Lower leg skin (tissue), 4 donors: Measurements from ENCODE around the gene TAS2R8. TPM values are rescaled to one million over a fixed set of nuclear protein-coding genes. Genes with fewer than 3 reads are reported as not detected.
A peak's percentile ranks its signal among the peaks of the same experiment; 100 is the strongest.

Source experiments
- DNase-seq, 2 donors: peaks; one replicate each; pipeline ENCODE4 v3.0.0-alpha.2; 2019; ENCODE audit warnings: low spot score in 2 of 2
- H3K4me3 ChIP-seq: fragments of 200-600 bp; sonication (generic); 2 replicates; pipeline ENCODE4 v1.5.1; 2017; ENCODE audit warnings: mild to moderate bottlenecking, low read depth; ENCODE audit not compliant: poor library complexity, severe bottlenecking
- CTCF ChIP-seq, 3 donors: fragments of 450-650 bp; IDR thresholded peaks; one replicate each; pipeline ENCODE4 v1.5.1; 2016; ENCODE audit warnings: antibody characterized with exemption in 3 of 3, mild to moderate bottlenecking in 3 of 3, moderate library complexity in 2 of 3
- POLR2A ChIP-seq, 2 donors: fragments of 450-650 bp; IDR thresholded peaks; one replicate each; pipeline ENCODE4 v1.6.1; 2016 to 2017; ENCODE audit warnings: antibody characterized with exemption in 2 of 2, mild to moderate bottlenecking in 1 of 2, moderate library complexity in 1 of 2
- WGBS, 2 donors: methylation state at CpG; one replicate each; pipeline ENCODE4 v1.1.5; 2018; 5-methylcytosine and 5-hydroxymethylcytosine counted together
- intact Hi-C: fragments of 100-400 bp; cut with DNase I; formaldehyde crosslinking; loops from one replicate; pipeline ENCODE4 v1.15.0; 2023; ENCODE audit warnings: low total_unique reads
- total RNA-seq, 4 donors: library from RNA; depleted of rRNA; stranded (reverse); fragments of >200 nt; gene quantifications; one replicate each; pipeline ENCODE4 v1.1.0, GENCODE V29; 2016

The TAS2R8 gene
- total RNA-seq, 4 donors from 2014 or later: not detected

GRCh38 chr12:10783252-10783651 lies 23.8 kb downstream of the TAS2R8 start:
- intact Hi-C loops: no loop called here
- TF ChIP-seq POLR2A (IDR thresholded peaks at IDR 0.05) (no peak), CTCF (IDR thresholded peaks at IDR 0.05) (no peak)

GRCh38 chr12:10779103-10779502 lies 28.0 kb downstream of the TAS2R8 start:
- no peak for DNase-seq
- no peak overlapping the region for H3K4me3 ChIP-seq
- 84 to 85% methylated on average over 2 of the region's 2 CpGs for WGBS, 2 donors
- intact Hi-C loops: loop anchor here (5.0 kb wide), 1 partner anchor 418 kb away; no protein-coding TSS in a partner anchor
- TF ChIP-seq CTCF (IDR thresholded peaks at IDR 0.05) (no peak), POLR2A (IDR thresholded peaks at IDR 0.05) (no peak)

More at GRCh38 chr12:10783252-10783651, 23.8 kb downstream of the TAS2R8 start:
- no peak overlapping the region for H3K4me3 ChIP-seq
- DNase-seq: no peak
- 36 to 38% methylated on average over 5 of the region's 5 CpGs for WGBS, 2 donors

- 0% methylated on average over 1 of the region's 1 CpG for WGBS, 2 donors
- intact Hi-C loops: loop anchor here (5.0 kb wide), 1 partner anchor 716 kb away; no protein-coding TSS in a partner anchor
- no peak for TF ChIP-seq POLR2A (IDR thresholded peaks at IDR 0.05)
- TF ChIP-seq CTCF (IDR thresholded peaks at IDR 0.05): peak in 1 of 3 donors; percentile 32
- H3K4me3 ChIP-seq: no peak overlapping the region
- DNase-seq: no peak
Observed at GRCh38 chr12:10771132-10771733, 35.9 kb downstream of the TAS2R8 start.

GRCh38 chr12:10759657-10760056 lies 47.4 kb downstream of the TAS2R8 start:
- no peak overlapping the region for H3K4me3 ChIP-seq
- TF ChIP-seq POLR2A (IDR thresholded peaks at IDR 0.05) (no peak), CTCF (IDR thresholded peaks at IDR 0.05) (no peak)
- intact Hi-C loops: no loop called here
- 22 to 39% methylated on average over 2 of the region's 2 CpGs for WGBS, 2 donors
- no peak for DNase-seq

- no peak for TF ChIP-seq POLR2A (IDR thresholded peaks at IDR 0.05)
- TF ChIP-seq CTCF (IDR thresholded peaks at IDR 0.05): no peak
- WGBS, 2 donors: 82 to 89% methylated on average over 4 of the region's 4 CpGs
- no peak overlapping the region for H3K4me3 ChIP-seq
- intact Hi-C loops: no loop called here
- DNase-seq: no peak
Observed at GRCh38 chr12:10756194-10756593, 50.9 kb downstream of the TAS2R8 start.

Other genes starting within 250 kb of the TAS2R8 start
- gene MAGOHB, start 193.7 kb downstream of the TAS2R8 start, total RNA-seq: 10 to 100 TPM in 3 of 4 donors, 1 to 10 TPM in 1; 9.5 to 61.3 (median 16.9) TPM
- 1 to 10 TPM; 2.0 to 2.5 (median 2.2) TPM for gene STYK1, start 133.2 kb downstream of the TAS2R8 start, total RNA-seq
- 100 to 1,000 TPM; 544 to 987 (median 637) TPM for gene YBX3, start 84.0 kb downstream of the TAS2R8 start, total RNA-seq
- gene TAS2R7, start 4.7 kb downstream of the TAS2R8 start, total RNA-seq: not detected
- not detected for gene TAS2R9, start 2.9 kb upstream of the TAS2R8 start, total RNA-seq
- gene TAS2R10, start 19.1 kb upstream of the TAS2R8 start, total RNA-seq: under 1 TPM in 1 of 4 donors, not detected in 3; 0.32 TPM
- gene PRR4, start 42.2 kb upstream of the TAS2R8 start, total RNA-seq: 100 to 1,000 TPM in 1 of 4 donors, 10 to 100 TPM in 3; 33.5 to 101 (median 70.5) TPM
- gene PRH1, start 77.0 kb upstream of the TAS2R8 start, total RNA-seq: 1 to 10 TPM in 2 of 4 donors, under 1 TPM in 1, not detected in 1; 0.95 to 7.8 (median 5.5) TPM
- gene TAS2R13, start 102.3 kb upstream of the TAS2R8 start, total RNA-seq: 1 to 10 TPM in 1 of 4 donors, under 1 TPM in 3; 0.26 to 1.1 (median 0.73) TPM
- not detected for gene PRH2, start 122.0 kb upstream of the TAS2R8 start, total RNA-seq
- gene TAS2R14, start 132.0 kb upstream of the TAS2R8 start, total RNA-seq: 1 to 10 TPM in 1 of 4 donors, under 1 TPM in 3; 0.49 to 1.3 (median 0.73) TPM
- gene TAS2R50, start 179.6 kb upstream of the TAS2R8 start, total RNA-seq: under 1 TPM in 2 of 4 donors, not detected in 2; 0.30 to 0.42 TPM
- 1 to 10 TPM in 1 of 4 donors, under 1 TPM in 3; 0.34 to 1.4 (median 0.66) TPM for gene TAS2R20, start 191.0 kb upstream of the TAS2R8 start, total RNA-seq
- gene TAS2R19, start 215.3 kb upstream of the TAS2R8 start, total RNA-seq: 1 to 10 TPM in 2 of 4 donors, under 1 TPM in 2; 0.34 to 7.0 (median 1.5) TPM
- 1 to 10 TPM in 1 of 4 donors, under 1 TPM in 2, not detected in 1; 0.27 to 1.1 (median 0.68) TPM for gene TAS2R31, start 224.1 kb upstream of the TAS2R8 start, total RNA-seq